K562 (cell line): ENCODE results near the gene SNX27. TPM values are rescaled to one million over a fixed set of nuclear protein-coding genes. Genes with fewer than 3 reads are reported as not detected.

Experiments
- ATAC-seq: fragments of 200-7000 bp; cut with Tn5 transposase; 3 replicates; pipeline ENCODE4 v1.9.1; 2020; ENCODE audit warnings: moderate library complexity
- BruUV-seq: library from RNA; stranded (reverse); fragments of 400-500 nt; replicated peaks from 2 replicates; lab custom pipeline; 2021; lab: Mats Ljungman, UMichigan
- CTCF ChIA-PET: fragments of 300-600 bp; formaldehyde crosslinking; extraction: SDS; loops from one replicate; lab custom pipeline; 2021; ENCODE audit warnings: low intra/inter-chr PET ratio; lab: Yijun Ruan, JAX
- POLR2A ChIA-PET: fragments of 300-600, 350-650 bp; sonication (Branson Sonifier 250); formaldehyde crosslinking; extraction: SDS; loops from one replicate; lab custom pipeline; 2021; ENCODE audit warnings: antibody characterized with exemption, inconsistent platforms; lab: Yijun Ruan, JAX
- DNase-seq, 4 experiments: peaks; one replicate each; pipeline versions ENCODE4 v3.0.0 to v3.0.0-alpha.2; 2011 to 2018; ENCODE audit warnings: low spot score in 3 of 4, mixed read lengths in 3 of 4; ENCODE audit errors: extremely low read depth in 1 of 4
- FAIRE-seq: peaks from 2 replicates; lab custom pipeline; 2011; peaks lifted over from hg19 to GRCh38; lab: Jason Lieb, UNC
- H2AFZ ChIP-seq: 2 replicates; pipeline ENCODE4 v1.6.0; 2011; ENCODE audit warnings: low read depth, low read length, control low read depth, inconsistent platforms
- H3K27ac ChIP-seq: fragments of 200-600 bp; 3 replicates; pipeline ENCODE4 v1.8.0; 2011; ENCODE audit warnings: low read depth, mild to moderate bottlenecking, control low read depth, inconsistent platforms, low read length, moderate library complexity, mixed read lengths; ENCODE audit errors: extremely low read depth
- H3K27me3 ChIP-seq, 2 experiments: fragments of 300-600 bp in 1 of 2; 2 replicates in 1 of 2; 3 replicates in 1 of 2; pipeline versions ENCODE4 v1.6.0 to v1.8.0; 2011; ENCODE audit warnings: inconsistent platforms in 2 of 2, low read length in 2 of 2, mild to moderate bottlenecking in 1 of 2, mixed read lengths in 1 of 2, moderate library complexity in 1 of 2; ENCODE audit not compliant: control insufficient read depth in 2 of 2, insufficient read depth in 2 of 2
- H3K36me3 ChIP-seq: fragments of 300-600 bp; 3 replicates; pipeline ENCODE4 v1.8.0; 2011; ENCODE audit warnings: mild to moderate bottlenecking, low read length, inconsistent platforms; ENCODE audit not compliant: control insufficient read depth, insufficient read depth
- H3K4me1 ChIP-seq, 2 experiments: fragments of 200-600 bp in 1 of 2; replicated peaks in 1 of 2; 2 replicates in 1 of 2; 3 replicates in 1 of 2; pipeline versions ENCODE4 v1.5.1 to v1.8.0; 2011; ENCODE audit warnings: inconsistent platforms in 2 of 2, low read length in 2 of 2, mild to moderate bottlenecking in 1 of 2, mixed read lengths in 1 of 2, moderate library complexity in 1 of 2; ENCODE audit not compliant: control insufficient read depth in 2 of 2, insufficient read depth in 2 of 2
- H3K4me2 ChIP-seq: 2 replicates; pipeline ENCODE4 v1.6.1; 2011; ENCODE audit warnings: low read length, control low read depth, inconsistent platforms, mixed read lengths; ENCODE audit not compliant: insufficient read depth
- H3K4me3 ChIP-seq: fragments of 200-600 bp; sonication (generic), shearing (Covaris generic); 2 replicates; pipeline ENCODE4 v1.5.1; 2016; ENCODE audit warnings: control low read depth, inconsistent platforms
- H3K79me2 ChIP-seq: fragments of 200-600 bp; 3 replicates; pipeline ENCODE4 v1.8.0; 2011; ENCODE audit warnings: low read length, inconsistent platforms; ENCODE audit not compliant: control insufficient read depth, insufficient read depth
- H3K9ac ChIP-seq, 2 experiments: 2 replicates each; pipeline versions ENCODE4 v1.6.0 to v1.6.1; 2011; ENCODE audit warnings: low read depth in 2 of 2, low read length in 2 of 2, control low read depth in 1 of 2, inconsistent platforms in 1 of 2, mild to moderate bottlenecking in 1 of 2, mixed read lengths in 1 of 2; ENCODE audit not compliant: insufficient read depth in 1 of 2
- H3K9me1 ChIP-seq: one replicate; pipeline ENCODE4 v1.6.0; 2011; ENCODE audit warnings: inconsistent platforms, mild to moderate bottlenecking, low read length, moderate library complexity; ENCODE audit not compliant: control insufficient read depth, insufficient read depth
- H3K9me3 ChIP-seq: replicated peaks from 2 replicates; pipeline ENCODE4 v1.5.1; 2011; ENCODE audit warnings: low read depth, low read length, inconsistent platforms; ENCODE audit not compliant: control insufficient read depth, insufficient read depth
- H4K20me1 ChIP-seq: replicated peaks from 2 replicates; pipeline ENCODE4 v1.6.1; 2011; ENCODE audit warnings: low read length, inconsistent platforms, mixed read lengths; ENCODE audit not compliant: control insufficient read depth, insufficient read depth
- ARHGAP35 ChIP-seq: fragments of 450-650 bp; IDR thresholded peaks from 2 replicates; pipeline ENCODE4 v1.6.1; 2018; ENCODE audit not compliant: partially characterized antibody
- BCOR ChIP-seq: fragments of 450-650 bp; IDR thresholded peaks from 2 replicates; pipeline ENCODE4 v1.6.1; 2016
- CHD2 ChIP-seq: IDR thresholded peaks from 2 replicates; pipeline ENCODE4 v1.6.1; 2011; ENCODE audit warnings: low read depth, low read length
- EGR1 ChIP-seq: fragments of 450-650 bp; conservative IDR thresholded peaks from 2 replicates; pipeline ENCODE4 v1.6.1; 2017; ENCODE audit warnings: mild to moderate bottlenecking
- FIP1L1 ChIP-seq: fragments of 200-400 bp; formaldehyde crosslinking; IDR thresholded peaks from 2 replicates; pipeline ENCODE4 v1.6.1; 2018; ENCODE audit warnings: mild to moderate bottlenecking, low read depth, low read length; ENCODE audit not compliant: poor library complexity, severe bottlenecking
- MECOM ChIP-seq: fragments of 250-450 bp; sonication (Bioruptor Pico); IDR thresholded peaks from 2 replicates; pipeline ENCODE4 v1.8.0; 2022; ENCODE audit warnings: inconsistent platforms
- MTA2 ChIP-seq: fragments of 450-650 bp; IDR thresholded peaks from 2 replicates; pipeline ENCODE4 v1.6.1; 2016; ENCODE audit warnings: low read depth
- NRF1 ChIP-seq, 2 experiments: fragments of 450-650 bp; IDR thresholded peaks in 1 of 2; conservative IDR thresholded peaks in 1 of 2; 2 replicates each; pipeline ENCODE4 v1.6.1; 2014; ENCODE audit warnings: mild to moderate bottlenecking in 2 of 2
- PREB ChIP-seq: sonication (generic); formaldehyde crosslinking; IDR thresholded peaks from 2 replicates; pipeline ENCODE4 v1.8.1; 2023; ENCODE audit warnings: mild to moderate bottlenecking, missing genetic modification reagents
- PTTG1 ChIP-seq: fragments of 450-650 bp; IDR thresholded peaks from 2 replicates; pipeline ENCODE4 v1.6.1; 2016; ENCODE audit warnings: low read depth, mild to moderate bottlenecking, missing genetic modification characterization, missing compliant biosample characterization
- RBM14 ChIP-seq: fragments of 200-400 bp; formaldehyde crosslinking; IDR thresholded peaks from 2 replicates; pipeline ENCODE4 v1.6.1; 2018; ENCODE audit warnings: low read depth, mild to moderate bottlenecking, low read length, moderate library complexity, borderline replicate concordance; ENCODE audit not compliant: insufficient read depth
- TARDBP ChIP-seq: fragments of 450-650 bp; IDR thresholded peaks from 2 replicates; pipeline ENCODE4 v1.6.1; 2016
- TBL1XR1 ChIP-seq, 2 experiments: IDR thresholded peaks; 2 replicates each; pipeline ENCODE4 v1.6.1; 2012; ENCODE audit warnings: improper control_type of control experiment in 2 of 2, low read length in 2 of 2, mild to moderate bottlenecking in 1 of 2
- ZBTB40 ChIP-seq, 2 experiments: fragments of 450-650 bp in 1 of 2; sonication (generic) in 1 of 2; formaldehyde crosslinking in 1 of 2; IDR thresholded peaks; 2 replicates each; pipeline versions ENCODE4 v1.7.1 to v1.9.0; 2016 to 2022; ENCODE audit warnings: inconsistent platforms in 1 of 2, mild to moderate bottlenecking in 1 of 2, missing genetic modification reagents in 1 of 2
- ZFPM2 ChIP-seq: fragments of 250-450 bp; sonication (Bioruptor Pico); IDR thresholded peaks from 2 replicates; pipeline ENCODE4 v1.5.1; 2022; ENCODE audit warnings: mild to moderate bottlenecking
- WGBS: fragments of 100-300 bp; shearing (Covaris generic); methylation state at CpG from one replicate; pipeline ENCODE4 v1.1.6; 2016; ENCODE audit warnings: low coverage, mixed read lengths; ENCODE audit not compliant: insufficient coverage; ENCODE audit errors: missing lambda C conversion rate; 5-methylcytosine and 5-hydroxymethylcytosine counted together
- in situ Hi-C: fragments of 300-500 bp; cut with MboI; formaldehyde crosslinking; loops from 4 replicates; pipeline ENCODE4 v1.15.0; 2018; ENCODE audit warnings: inconsistent platforms, mixed read lengths
- intact Hi-C: fragments of 100-400 bp; cut with micrococcal nuclease; formaldehyde crosslinking; loops from 2 replicates; pipeline ENCODE4 v1.14.2; 2022
- polyA plus RNA-seq, 8 experiments: library from polyadenylated mRNA; depleted of rRNA in 4 of 8; stranded (reverse) in 5 of 8; unstranded in 3 of 8; fragments of >200 nt; fragmentation: Nextera tagmentation in 2 of 8; fragmentation: Illumina TruSeq in 1 of 8; extraction: Ambion mirVana in 2 of 8; extraction: Trizol in 1 of 8; gene quantifications; 2 replicates each; pipeline versions ENCODE4 v1.2.1 to v1.2.3, GENCODE V29; 2011 to 2014; ENCODE audit warnings: inconsistent platforms in 1 of 8, missing spikeins in 1 of 8
- total RNA-seq, 7 experiments: library from RNA; depleted of rRNA in 6 of 7; stranded (reverse); fragments of >200 nt in 6 of 7; fragmentation: Illumina TruSeq in 2 of 7; extraction: Trizol in 2 of 7; gene quantifications; 2 replicates each; pipeline versions ENCODE4 v1.2.1 to v1.2.3, GENCODE V29; 2011 to 2021; ENCODE audit warnings: low replicate concordance in 1 of 7

SNX27 gene
- total and polyA plus RNA-seq, 9 of the 15 experiments (the other 6 are each of a cell fraction or from before 2014, with no cell fraction given), result 4.5 to 18.7 (median 10.1) TPM

- peaks cover 13 to 21% of the 10 kb centered on the region in 2 experiments for H3K4me1 ChIP-seq
- ATAC-seq (no peak), FAIRE-seq (no peak)
- no peak for TF ChIP-seq ZBTB40 (IDR thresholded peaks at IDR 0.05)
- no peak for TF ChIP-seq ZBTB40 (CRISPR knock-in tag; IDR thresholded peaks at IDR 0.05)
- TF ChIP-seq NRF1 (conservative IDR thresholded peaks at IDR 0.05 in 1 of 2, IDR thresholded peaks at IDR 0.05 in 1 of 2), result no peak
- no peak for TF ChIP-seq BCOR
- TF ChIP-seq CHD2, result no peak
- no peak for TF ChIP-seq ZFPM2 (CRISPR knock-in tag)
- no peak for TF ChIP-seq EGR1
- no peak for TF ChIP-seq FIP1L1
- TF ChIP-seq ARHGAP35, result no peak
- TF ChIP-seq MTA2, result no peak
- TF ChIP-seq MECOM (CRISPR knock-in tag), result no peak
- TF ChIP-seq TARDBP, result no peak
- TF ChIP-seq RBM14, result no peak
- TF ChIP-seq PREB (CRISPR knock-in tag), result no peak
- TF ChIP-seq TBL1XR1 (IDR thresholded peaks at IDR 0.05; ENCODE audit: low read length in 2 of 2), result no peak
- no peak for TF ChIP-seq PTTG1 (tag)
These were observed 106.8 kb downstream of the SNX27 start for GRCh38 chr1:151718666-151719065.

More at GRCh38 chr1:151718666-151719065, 106.8 kb downstream of the SNX27 start:
- Histone ChIP-seq H3K27ac (no peak overlapping the region), H3K9ac (no peak overlapping the region), H3K4me2 (no peak overlapping the region), H3K9me1 (no peaks in the 10 kb centered on the region), H4K20me1 (peaks cover 17% of the 10 kb centered on the region), H3K4me3 (no peak overlapping the region), H3K79me2 (no peaks in the 10 kb centered on the region), H3K9me3 (no peaks in the 10 kb centered on the region), H2AFZ (no peak overlapping the region), H3K27me3 (peaks cover 13 to 45% of the 10 kb centered on the region in 2 experiments), H3K36me3 (no peaks in the 10 kb centered on the region)
- no TSS peak for BruUV-seq
- WGBS, result 13% methylated on average over 4 of the region's 4 CpGs
- in situ Hi-C loops, result no loop called here
- ChIA-PET CTCF (no interaction called here), POLR2A (interaction anchor here (1.1 kb wide), 1 partner anchor 41 kb away, joined by 3 read pairs; no protein-coding TSS in a partner anchor)
- no peak for DNase-seq
- intact Hi-C loops, result no loop called here
